ENCODE data around the gene UQCC5.

UQCC5 gene

GRCh38 chr3:52574056-52574965 is 37.9 kb downstream of the UQCC5 start:
- no peak for DNase-seq

Measured in activated CD4-positive, CD25-positive, alpha-beta regulatory T cell (primary cell).